ENCODE measurements around the gene DDX10.

DNA sequence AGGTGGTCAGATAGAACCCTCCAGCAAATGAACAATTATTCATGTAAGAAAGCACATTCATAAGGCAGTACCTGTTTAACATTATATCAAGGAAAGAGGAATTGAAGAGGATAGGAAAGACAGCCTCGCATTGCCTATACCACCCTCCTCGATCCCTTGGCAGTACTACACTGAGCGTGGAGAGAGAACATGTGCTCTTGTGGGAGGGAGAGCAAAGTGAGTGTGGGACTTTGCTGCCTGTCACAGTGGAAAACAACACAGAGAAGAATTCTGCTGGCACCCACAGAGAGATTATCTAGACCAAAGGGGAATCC, 17.5 kb upstream of the DDX10 start:
- TF ChIP-seq POLR2AphosphoS5 (IDR thresholded peaks at IDR 0.05) (no peak), POLR2A (IDR thresholded peaks at IDR 0.05) (no peak)
- TF ChIP-seq, protein P1, sequence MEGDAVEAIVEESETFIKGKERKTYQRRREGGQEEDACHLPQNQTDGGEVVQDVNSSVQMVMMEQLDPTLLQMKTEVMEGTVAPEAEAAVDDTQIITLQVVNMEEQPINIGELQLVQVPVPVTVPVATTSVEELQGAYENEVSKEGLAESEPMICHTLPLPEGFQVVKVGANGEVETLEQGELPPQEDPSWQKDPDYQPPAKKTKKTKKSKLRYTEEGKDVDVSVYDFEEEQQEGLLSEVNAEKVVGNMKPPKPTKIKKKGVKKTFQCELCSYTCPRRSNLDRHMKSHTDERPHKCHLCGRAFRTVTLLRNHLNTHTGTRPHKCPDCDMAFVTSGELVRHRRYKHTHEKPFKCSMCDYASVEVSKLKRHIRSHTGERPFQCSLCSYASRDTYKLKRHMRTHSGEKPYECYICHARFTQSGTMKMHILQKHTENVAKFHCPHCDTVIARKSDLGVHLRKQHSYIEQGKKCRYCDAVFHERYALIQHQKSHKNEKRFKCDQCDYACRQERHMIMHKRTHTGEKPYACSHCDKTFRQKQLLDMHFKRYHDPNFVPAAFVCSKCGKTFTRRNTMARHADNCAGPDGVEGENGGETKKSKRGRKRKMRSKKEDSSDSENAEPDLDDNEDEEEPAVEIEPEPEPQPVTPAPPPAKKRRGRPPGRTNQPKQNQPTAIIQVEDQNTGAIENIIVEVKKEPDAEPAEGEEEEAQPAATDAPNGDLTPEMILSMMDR (IDR thresholded peaks at IDR 0.05 in 8 of 11, conservative IDR thresholded peaks at IDR 0.05 in 3 of 11), result no peak

All from spleen (tissue), 7 donors.